Measurements from ENCODE around the gene OR8S1.
"Not testable (repeated sequence)": the region's sequence is repeated elsewhere in the genome, so short reads cannot be mapped to it uniquely, and the experiment has no call there.

Gene OR8S1

DNA sequence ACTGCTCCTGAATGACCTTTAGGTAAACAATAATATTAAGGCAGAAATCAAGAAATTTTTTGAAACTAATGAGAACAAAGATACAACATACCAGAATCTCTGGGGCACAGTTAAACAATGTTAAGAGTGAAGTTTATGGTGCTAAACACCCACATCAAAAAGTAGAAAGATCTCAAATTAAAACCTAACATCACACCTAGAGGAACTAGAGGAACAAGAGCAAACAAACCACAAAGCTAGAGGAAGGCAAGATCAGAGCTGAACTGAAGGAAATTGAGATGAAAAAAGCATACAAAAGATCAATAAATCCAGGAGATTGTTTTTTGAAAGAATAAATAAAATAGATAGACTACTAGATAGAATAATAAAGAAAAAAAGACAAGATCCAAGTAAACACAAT lies 7.2 kb downstream of the OR8S1 start:
- H3K27me3 ChIP-seq, result no peaks in the 10 kb centered on the region
- TF ChIP-seq, protein P1, sequence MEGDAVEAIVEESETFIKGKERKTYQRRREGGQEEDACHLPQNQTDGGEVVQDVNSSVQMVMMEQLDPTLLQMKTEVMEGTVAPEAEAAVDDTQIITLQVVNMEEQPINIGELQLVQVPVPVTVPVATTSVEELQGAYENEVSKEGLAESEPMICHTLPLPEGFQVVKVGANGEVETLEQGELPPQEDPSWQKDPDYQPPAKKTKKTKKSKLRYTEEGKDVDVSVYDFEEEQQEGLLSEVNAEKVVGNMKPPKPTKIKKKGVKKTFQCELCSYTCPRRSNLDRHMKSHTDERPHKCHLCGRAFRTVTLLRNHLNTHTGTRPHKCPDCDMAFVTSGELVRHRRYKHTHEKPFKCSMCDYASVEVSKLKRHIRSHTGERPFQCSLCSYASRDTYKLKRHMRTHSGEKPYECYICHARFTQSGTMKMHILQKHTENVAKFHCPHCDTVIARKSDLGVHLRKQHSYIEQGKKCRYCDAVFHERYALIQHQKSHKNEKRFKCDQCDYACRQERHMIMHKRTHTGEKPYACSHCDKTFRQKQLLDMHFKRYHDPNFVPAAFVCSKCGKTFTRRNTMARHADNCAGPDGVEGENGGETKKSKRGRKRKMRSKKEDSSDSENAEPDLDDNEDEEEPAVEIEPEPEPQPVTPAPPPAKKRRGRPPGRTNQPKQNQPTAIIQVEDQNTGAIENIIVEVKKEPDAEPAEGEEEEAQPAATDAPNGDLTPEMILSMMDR (IDR thresholded peaks at IDR 0.05), result no peak
- intact Hi-C loops (cut with DNase I; ENCODE audit: low total_unique reads), result no loop called here

DNA sequence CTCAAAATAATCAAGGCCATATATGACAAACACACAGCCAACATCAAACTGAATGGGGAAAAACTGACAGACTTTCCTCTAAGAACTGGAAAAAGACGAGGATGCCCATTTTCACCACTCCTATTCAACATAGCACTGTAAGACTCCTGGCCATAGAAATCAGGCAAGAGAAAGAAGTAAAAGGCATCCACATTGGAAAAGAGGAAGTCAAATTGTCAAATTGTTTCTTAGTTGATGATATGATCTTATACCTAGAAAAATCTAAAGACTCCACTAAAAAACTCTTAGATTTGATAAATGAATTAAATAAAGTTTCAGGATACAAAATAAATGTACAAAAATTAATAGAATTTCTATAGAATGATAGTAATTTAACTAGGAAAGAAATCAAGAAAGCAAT lies 11.2 kb downstream of the OR8S1 start:
- H3K4me1 ChIP-seq, result no peaks in the 10 kb centered on the region
- no peaks in the 10 kb centered on the region for H3K27me3 ChIP-seq
- no peaks in the 10 kb centered on the region for H3K9me3 ChIP-seq
- intact Hi-C loops (cut with DNase I; ENCODE audit: low total_unique reads), result no loop called here
- H3K36me3 ChIP-seq, result no peaks in the 10 kb centered on the region
- TF ChIP-seq, protein P1 (IDR thresholded peaks at IDR 0.05), result no peak
- no peak overlapping the region for H3K4me3 ChIP-seq
- no peak for DNase-seq
- H3K27ac ChIP-seq, result no peak overlapping the region

More for the DNA sequence above, 7.2 kb downstream of the OR8S1 start:
- no peaks in the 10 kb centered on the region for H3K4me1 ChIP-seq
- DNase-seq, result no peak
- no peak overlapping the region for H3K27ac ChIP-seq
- no peak overlapping the region for H3K4me3 ChIP-seq
- no peaks in the 10 kb centered on the region for H3K9me3 ChIP-seq
- no peaks in the 10 kb centered on the region for H3K36me3 ChIP-seq

DNA sequence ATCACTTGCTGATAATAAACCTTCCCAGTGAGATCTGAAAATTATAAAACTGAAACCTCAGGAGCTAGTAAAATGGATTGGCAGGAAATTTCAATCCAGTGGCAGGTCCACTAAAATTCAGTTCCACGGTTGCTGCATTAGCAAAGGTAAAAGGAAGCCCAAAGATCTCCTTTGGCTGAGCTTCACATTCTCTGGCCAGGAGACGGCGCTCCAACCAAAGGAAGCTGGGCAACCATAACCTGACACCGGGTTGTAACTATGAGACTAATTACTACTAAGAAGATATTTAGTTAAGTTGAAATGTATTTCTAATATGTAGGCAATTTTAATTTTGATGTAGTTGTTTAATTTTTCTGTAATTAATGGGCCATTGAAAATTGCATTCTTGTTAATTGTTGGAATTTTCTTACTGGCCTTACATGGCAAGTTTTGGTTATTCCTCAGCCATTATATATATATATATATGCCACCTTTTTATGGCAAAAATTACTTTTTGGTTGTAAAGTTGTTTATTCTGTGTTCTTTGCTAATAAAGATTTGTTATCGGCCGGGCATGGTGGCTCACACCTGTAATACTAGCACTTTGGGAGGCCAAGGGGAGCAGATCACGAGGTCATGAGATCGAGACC lies 17.0 kb downstream of the OR8S1 start:
- Histone ChIP-seq H3K27me3 (no peaks in the 10 kb centered on the region), H3K4me3 (no peak overlapping the region), H3K4me1 (no peaks in the 10 kb centered on the region), H3K9me3 (no peaks in the 10 kb centered on the region), H3K27ac (no peak overlapping the region), H3K36me3 (no peaks in the 10 kb centered on the region)
- TF ChIP-seq, protein P1 (IDR thresholded peaks at IDR 0.05), result no peak
- DNase-seq, result no peak
- intact Hi-C loops (cut with DNase I; ENCODE audit: low total_unique reads), result no loop called here

DNA sequence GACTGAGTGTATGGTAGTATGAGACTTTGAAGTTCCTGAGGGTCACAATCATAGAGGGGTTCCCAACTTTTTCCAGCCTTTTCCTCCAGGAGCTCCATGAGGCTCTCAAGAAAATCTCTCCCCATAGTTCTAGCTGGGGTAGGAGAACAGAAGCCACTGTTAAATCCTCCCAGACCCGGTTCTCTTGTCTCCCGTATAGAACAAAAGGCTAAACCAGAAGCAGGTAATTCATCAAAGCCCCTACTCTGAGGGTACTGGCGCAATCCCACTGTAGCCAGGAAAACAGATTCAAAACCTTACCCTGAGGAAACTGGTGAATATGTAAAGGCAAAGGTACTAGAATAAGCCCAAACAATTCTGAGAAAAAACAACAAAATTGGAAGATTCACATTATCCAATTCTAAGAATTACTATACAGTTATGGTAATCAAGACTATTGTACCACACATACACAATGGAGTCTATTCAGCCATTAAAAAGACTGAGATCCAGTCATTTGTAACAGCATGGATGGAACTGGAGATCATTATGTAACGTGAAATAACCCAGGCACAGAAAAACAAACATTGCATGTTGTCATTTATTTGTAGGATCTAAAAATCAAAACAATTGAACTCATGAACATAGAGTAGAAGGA lies 20.5 kb downstream of the OR8S1 start:
- TF ChIP-seq, protein P1 (IDR thresholded peaks at IDR 0.05), result no peak
- Histone ChIP-seq H3K4me3 (no peak overlapping the region), H3K27me3 (no peaks in the 10 kb centered on the region), H3K9me3 (no peaks in the 10 kb centered on the region), H3K36me3 (no peaks in the 10 kb centered on the region), H3K4me1 (no peaks in the 10 kb centered on the region), H3K27ac (no peak overlapping the region)
- DNase-seq, result no peak
- intact Hi-C loops (cut with DNase I; ENCODE audit: low total_unique reads), result no loop called here

DNA sequence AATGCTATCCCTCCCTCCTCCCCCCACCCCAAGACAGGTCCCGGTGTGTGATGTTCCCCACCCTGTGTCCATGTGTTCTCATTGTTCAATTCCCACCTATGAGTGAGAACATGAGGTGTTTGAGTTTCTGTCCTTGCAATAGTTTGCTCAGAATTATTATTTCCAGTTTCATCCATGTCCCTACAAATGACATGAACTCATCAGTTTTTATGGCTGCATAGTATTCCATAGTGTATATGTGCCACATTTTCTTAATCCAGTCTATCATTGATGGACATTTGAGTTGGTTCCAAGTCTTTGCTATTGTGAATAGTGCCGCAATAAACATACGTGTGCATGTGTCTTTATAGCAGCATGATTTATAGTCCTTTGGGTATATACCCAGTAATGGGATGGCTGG lies 21.6 kb downstream of the OR8S1 start:
- H3K4me3 ChIP-seq; H3K9me3 ChIP-seq; H3K27me3 ChIP-seq; H3K27ac ChIP-seq; H3K36me3 ChIP-seq; DNase-seq; intact Hi-C loops (cut with DNase I; ENCODE audit: low total_unique reads); H3K4me1 ChIP-seq: not testable (repeated sequence)

DNA sequence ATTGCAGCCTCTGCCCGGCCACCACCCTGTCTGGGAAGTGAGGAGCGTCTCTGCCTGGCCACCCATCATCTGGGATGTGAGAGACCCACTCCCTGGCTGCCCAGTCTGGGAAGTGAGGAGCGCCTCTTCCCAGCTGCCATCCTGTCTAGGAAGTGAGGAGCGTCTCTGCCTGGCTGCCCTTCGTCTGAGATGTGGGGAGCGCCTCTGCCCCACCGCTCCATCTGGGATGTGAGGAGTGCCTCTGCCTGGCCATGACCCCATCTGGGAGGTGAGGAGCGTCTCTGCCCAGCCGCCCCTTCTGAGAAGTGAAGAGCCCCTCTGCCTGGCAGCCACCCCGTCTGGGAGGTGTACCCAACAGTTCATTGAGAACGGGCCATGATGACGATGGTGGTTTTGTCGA lies 26.2 kb downstream of the OR8S1 start:
- H3K36me3 ChIP-seq; H3K27ac ChIP-seq; H3K4me1 ChIP-seq; H3K9me3 ChIP-seq; DNase-seq; H3K4me3 ChIP-seq; intact Hi-C loops (cut with DNase I; ENCODE audit: low total_unique reads); H3K27me3 ChIP-seq: not testable (repeated sequence)

DNA sequence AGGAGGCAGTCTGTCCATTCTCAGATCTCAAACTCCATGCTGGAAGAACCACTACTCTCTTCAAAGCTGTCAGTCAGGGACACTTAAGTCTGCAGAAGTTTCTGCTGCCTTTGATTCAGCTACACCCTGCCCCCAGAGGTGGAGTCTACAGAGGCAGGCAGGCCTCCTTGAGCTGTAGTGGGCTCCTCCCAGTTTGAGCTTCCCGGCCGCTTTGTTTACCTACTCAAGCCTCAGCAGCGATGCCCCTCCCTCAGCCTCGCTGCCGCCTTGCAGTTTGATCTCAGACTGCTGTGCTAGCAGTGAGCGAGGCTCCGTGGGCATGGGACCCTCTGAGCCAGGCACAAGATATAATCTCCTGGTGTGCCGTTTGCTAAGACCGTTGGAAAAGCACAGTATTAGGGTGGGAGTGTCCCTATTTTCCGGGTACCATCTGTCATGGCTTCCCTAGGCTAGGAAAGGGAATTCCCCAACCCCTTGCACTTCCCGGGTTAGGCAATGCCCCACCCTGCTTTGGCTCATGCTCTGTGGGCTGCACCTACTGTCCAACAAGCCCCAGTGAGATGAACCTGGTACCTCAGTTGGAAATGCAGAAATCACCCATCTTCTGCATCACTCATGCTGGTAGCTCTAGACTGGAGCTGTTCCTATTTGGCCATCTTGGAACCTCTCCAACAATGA lies 28.4 kb downstream of the OR8S1 start:
- H3K27me3 ChIP-seq; H3K4me1 ChIP-seq; H3K4me3 ChIP-seq; intact Hi-C loops (cut with DNase I; ENCODE audit: low total_unique reads); H3K27ac ChIP-seq; H3K36me3 ChIP-seq; DNase-seq; H3K9me3 ChIP-seq: not testable (repeated sequence)
